Activated CD8-positive, alpha-beta memory T cell treated with anti-CD3 and anti-CD28 coated beads for 36 hours (primary cell): ENCODE measurements around the gene FNDC11. TPM values are rescaled to one million over a fixed set of nuclear protein-coding genes. Genes with fewer than 3 reads are reported as not detected.
"Not testable (repeated sequence)": the region's sequence is repeated elsewhere in the genome, so short reads cannot be mapped to it uniquely, and the experiment has no call there.

Experiments used
- CTCF ChIA-PET: fragments of 350-600 bp; sonication (Branson Sonifier 250); formaldehyde crosslinking; loops from one replicate; lab custom pipeline; 2021; ENCODE audit warnings: antibody characterized with exemption; lab: Charles Lee
- POLR2A ChIA-PET: fragments of 350-600 bp; sonication (Branson Sonifier 250); formaldehyde crosslinking; loops from one replicate; lab custom pipeline; 2021; ENCODE audit warnings: antibody characterized with exemption; lab: Charles Lee
- total RNA-seq, 2 experiments: library from RNA; stranded (reverse); gene quantifications; one replicate each; pipeline ENCODE4 v1.2.3, GENCODE V29; 2021

Gene FNDC11
- total RNA-seq, 2 experiments from 2014 or later, result 0.08 to 0.19 TPM

- ChIA-PET CTCF (no interaction called here), POLR2A (no interaction called here)
Observed at GRCh38 chr20:63558804-63559484, 5.0 kb downstream of the FNDC11 start.

GRCh38 chr20:63559485-63560332, 5.8 kb downstream of the FNDC11 start:
- CTCF ChIA-PET, POLR2A ChIA-PET: not testable (repeated sequence)

- CTCF ChIA-PET, result no interaction called here
- POLR2A ChIA-PET, result no interaction called here
Observed at GRCh38 chr20:63560333-63560805, 6.4 kb downstream of the FNDC11 start.

GRCh38 chr20:63560856-63561609, 7.1 kb downstream of the FNDC11 start:
- ChIA-PET CTCF (interaction anchor here (0.9 to 1.2 kb wide), 2 partner anchors 20 to 23 kb away, joined by 3 read pairs; partner anchors contain the start of gene PTK6), POLR2A (no interaction called here)

GRCh38 chr20:63561624-63562396, 7.9 kb downstream of the FNDC11 start:
- ChIA-PET POLR2A (interaction anchor here (0.6 kb wide), 1 partner anchor 66 kb away, joined by 3 read pairs; no protein-coding TSS in a partner anchor), CTCF (interaction anchor here (0.9 to 1.2 kb wide), 2 partner anchors 20 to 24 kb away, joined by 3 read pairs; partner anchors contain the start of gene PTK6)

- ChIA-PET POLR2A (interaction anchor here (0.6 kb wide), 1 partner anchor 65 kb away, joined by 3 read pairs; no protein-coding TSS in a partner anchor), CTCF (interaction anchor here (1.2 kb wide), 1 partner anchor 19 kb away, joined by 3 read pairs; no protein-coding TSS in a partner anchor)
Observed at GRCh38 chr20:63562461-63563224, 8.7 kb downstream of the FNDC11 start.

- POLR2A ChIA-PET, result no interaction called here
- CTCF ChIA-PET, result no interaction called here
Observed at GRCh38 chr20:63563225-63563935, 9.4 kb downstream of the FNDC11 start.

- POLR2A ChIA-PET, result interaction anchor here (1.0 kb wide), 1 partner anchor 71 kb away, joined by 4 read pairs; no protein-coding TSS in a partner anchor
- CTCF ChIA-PET, result interaction anchor here (0.9 kb wide), 1 partner anchor 10 kb away, joined by 3 read pairs; no protein-coding TSS in a partner anchor
Observed at GRCh38 chr20:63564036-63564810, 10.3 kb downstream of the FNDC11 start.

GRCh38 chr20:63565021-63565698, 11.2 kb downstream of the FNDC11 start:
- ChIA-PET POLR2A (interaction anchor here (1.0 kb wide), 1 partner anchor 71 kb away, joined by 4 read pairs; no protein-coding TSS in a partner anchor), CTCF (no interaction called here)

- ChIA-PET CTCF (interaction anchor here (1.4 kb wide), 1 partner anchor 28 kb away, joined by 4 read pairs; the partner anchor contains the start of gene PTK6), POLR2A (no interaction called here)
Observed at GRCh38 chr20:63565699-63566335, 11.9 kb downstream of the FNDC11 start.

- CTCF ChIA-PET, result interaction anchor here (1.1 to 1.7 kb wide), 3 partner anchors 12 to 298 kb away, joined by 3 to 4 read pairs (median 4); partner anchors contain the start of genes PTK6 and TPD52L2
- POLR2A ChIA-PET, result interaction anchor here (1.3 kb wide), 1 partner anchor 45 kb away, joined by 4 read pairs; no protein-coding TSS in a partner anchor
Observed at GRCh38 chr20:63566395-63567135, 12.6 kb downstream of the FNDC11 start.

- ChIA-PET CTCF (interaction anchor here (1.1 to 1.9 kb wide), 4 partner anchors 12 to 298 kb away, joined by 3 to 5 read pairs (median 4); partner anchors contain the start of genes PTK6 and TPD52L2), POLR2A (interaction anchor here (1.0 to 1.4 kb wide), 3 partner anchors 30 to 60 kb away, joined by 3 to 4 read pairs (median 3); partner anchors contain the start of gene PTK6)
Observed at GRCh38 chr20:63567136-63567385, 13.1 kb downstream of the FNDC11 start.

- POLR2A ChIA-PET, result interaction anchor here (0.5 to 1.4 kb wide), 4 partner anchors 30 to 60 kb away, joined by 3 to 4 read pairs (median 3); partner anchors contain the start of gene PTK6
Observed at GRCh38 chr20:63567386-63568169, 13.6 kb downstream of the FNDC11 start.

More at GRCh38 chr20:63567386-63568169, 13.6 kb downstream of the FNDC11 start:
- CTCF ChIA-PET, result interaction anchor here (0.6 to 1.9 kb wide), 4 partner anchors 13 to 297 kb away, joined by 3 to 5 read pairs (median 4); partner anchors contain the start of gene TPD52L2
